NCI-H526 (cell line): ENCODE measurements around the gene LARP4.

ENCODE experiments used
- DNase-seq, 2 experiments: peaks; one replicate each; lab custom pipeline; 2025; lab: John Stamatoyannopoulos, UW

LARP4 gene

DNA sequence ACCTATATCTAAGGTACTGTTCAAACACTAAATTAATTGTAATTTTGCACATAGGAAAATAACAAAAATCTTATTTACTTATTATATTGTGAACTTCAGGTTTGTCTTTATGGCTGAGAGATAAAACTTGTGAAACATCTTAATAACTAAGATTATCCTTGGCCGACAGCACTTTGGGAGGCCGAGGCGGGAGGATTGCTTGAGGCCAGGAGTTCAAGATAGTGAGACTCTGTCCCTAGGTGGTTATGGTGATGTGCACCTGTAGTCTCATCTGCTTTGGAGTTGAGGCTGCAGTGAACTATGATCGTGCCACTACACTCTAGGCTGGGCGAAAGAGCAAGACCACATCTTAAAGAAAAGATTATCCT lies 126.7 kb downstream of the LARP4 start:
- no peak for DNase-seq

DNA sequence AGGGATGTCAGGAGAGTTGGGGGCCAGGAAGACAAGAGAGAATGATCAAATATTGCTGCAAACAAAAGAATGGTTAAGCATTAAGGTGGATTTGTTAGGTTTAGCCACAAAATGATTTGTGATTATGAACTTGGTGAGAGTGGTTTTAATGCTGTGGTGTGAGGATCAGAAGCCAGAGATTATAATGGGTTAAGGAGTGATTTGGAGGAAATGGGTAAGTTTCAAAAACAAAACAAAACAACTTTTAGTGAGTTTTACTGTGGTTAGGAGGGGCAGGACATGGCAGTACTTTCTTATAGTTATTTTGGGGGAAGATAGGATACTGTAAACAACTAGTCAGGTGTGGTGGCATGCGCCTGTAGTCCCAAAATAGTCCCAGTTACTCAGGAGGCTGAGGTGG lies 128.1 kb downstream of the LARP4 start:
- DNase-seq: no peak

DNA sequence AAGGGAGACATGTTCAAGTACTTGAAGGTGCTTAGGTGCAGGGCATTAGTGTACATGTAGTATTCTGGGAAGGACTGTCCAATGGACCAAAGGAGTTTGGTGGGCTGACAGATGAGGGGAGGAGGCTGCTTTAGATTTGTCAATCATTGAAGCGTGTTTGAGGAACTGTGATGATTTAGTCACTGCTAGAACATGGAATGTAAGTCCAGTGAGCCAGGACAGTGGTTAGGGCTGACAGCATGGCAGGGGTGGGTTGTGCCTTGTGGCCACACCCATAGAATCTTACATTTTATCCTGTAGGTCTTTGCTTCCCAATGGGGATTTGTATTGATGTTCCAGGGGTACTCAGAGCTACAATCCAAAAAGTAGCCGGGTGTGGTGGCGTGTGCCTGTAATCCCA lies 128.7 kb downstream of the LARP4 start:
- DNase-seq: no peak
